GM12872 (cell line): ENCODE results near the gene INVS.

Source experiments
- CTCF ChIP-seq: IDR thresholded peaks from 3 replicates; pipeline ENCODE4 v1.5.1; 2011; ENCODE audit warnings: low read depth, mild to moderate bottlenecking, low read length, moderate library complexity; ENCODE audit not compliant: insufficient read depth

The INVS gene

GRCh38 chr9:100064872-100065581, 34.0 kb upstream of the INVS start:
- TF ChIP-seq CTCF, result no peak

- TF ChIP-seq CTCF, result no peak
Measured at GRCh38 chr9:100066539-100066938, 32.5 kb upstream of the INVS start.

DNA sequence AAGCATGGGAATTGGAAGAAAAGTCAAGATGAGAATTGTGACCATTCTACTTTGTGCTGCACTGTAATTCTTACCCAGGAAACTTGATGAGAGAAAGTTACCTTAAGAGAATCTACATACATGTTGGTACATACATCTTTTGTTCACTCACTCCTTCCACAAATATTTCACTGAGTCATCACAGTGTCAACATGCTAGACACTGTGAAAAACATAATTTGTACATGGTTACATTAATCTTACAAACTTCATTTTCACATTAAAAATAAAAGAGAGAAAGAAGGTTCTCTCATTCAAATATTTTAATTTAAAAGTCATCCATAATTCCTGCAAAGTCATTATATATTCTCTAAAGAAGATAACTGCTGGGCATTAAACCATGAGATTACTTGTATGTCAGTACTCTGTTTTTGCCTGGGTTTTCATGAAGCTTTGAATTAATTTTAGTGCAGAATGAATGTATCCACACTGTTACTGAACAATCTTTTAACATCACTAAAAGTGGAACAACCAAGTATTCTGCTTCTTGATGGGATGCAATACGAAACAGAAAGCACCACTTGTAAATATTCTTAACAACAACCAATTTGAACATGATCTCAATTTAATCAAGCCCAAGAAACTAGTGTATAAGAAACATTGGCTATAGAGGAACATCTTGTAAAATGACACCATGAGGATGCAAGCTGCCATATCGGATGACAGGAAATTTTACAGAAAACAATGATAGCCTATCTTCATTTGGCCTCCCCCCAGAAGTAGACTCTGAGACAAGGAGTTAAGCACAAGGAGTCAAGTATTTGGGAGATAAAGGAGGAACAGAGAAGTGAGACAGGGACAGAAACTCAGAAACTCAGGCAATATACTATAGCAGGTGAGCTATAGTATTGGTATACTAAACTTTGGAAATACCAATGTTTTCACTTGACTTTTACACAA, 28.7 kb upstream of the INVS start:
- no peak for TF ChIP-seq CTCF

- TF ChIP-seq CTCF, result no peak
Measured at GRCh38 chr9:100071271-100071670, 27.8 kb upstream of the INVS start.

DNA sequence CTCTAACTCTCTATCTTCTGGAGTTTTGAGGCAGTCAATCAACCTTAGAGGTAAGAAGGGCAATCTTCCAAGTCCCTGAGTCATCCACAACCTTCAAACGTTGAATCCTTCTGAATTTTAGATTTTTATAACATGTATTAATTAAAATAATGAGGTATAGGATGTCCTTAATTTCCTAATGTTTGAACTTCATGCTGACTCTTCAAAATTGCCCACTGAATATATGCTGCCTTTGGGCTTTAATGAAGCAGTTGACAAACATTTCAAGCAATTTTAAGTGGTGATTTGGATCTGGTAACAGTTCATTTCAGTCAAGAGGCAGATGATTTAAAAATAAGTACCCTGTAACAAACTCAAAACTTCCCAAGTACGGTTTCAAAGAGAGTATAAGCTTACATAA, 26.2 kb upstream of the INVS start:
- TF ChIP-seq CTCF, result no peak

GRCh38 chr9:100074093-100074492, 24.9 kb upstream of the INVS start:
- TF ChIP-seq CTCF, result no peak

- no peak for TF ChIP-seq CTCF
Measured at GRCh38 chr9:100074989-100075388, 24.1 kb upstream of the INVS start.
